AG04450 (cell line): ENCODE data around the gene ARHGAP6. TPM values are rescaled to one million over a fixed set of nuclear protein-coding genes. Genes with fewer than 3 reads are reported as not detected.
A peak's percentile ranks its signal among the peaks of the same experiment; 100 is the strongest.

Source experiments
- CTCF ChIA-PET: fragments of 300-600, 350-600 bp; formaldehyde crosslinking; extraction: SDS; loops from one replicate; lab custom pipeline; 2022; ENCODE audit warnings: antibody characterized with exemption, inconsistent platforms; lab: Charles Lee
- POLR2A ChIA-PET: fragments of 350-600 bp; formaldehyde crosslinking; extraction: SDS; loops from one replicate; lab custom pipeline; 2021; ENCODE audit warnings: antibody characterized with exemption, inconsistent platforms; lab: Yijun Ruan, JAX
- DNase-seq: peaks from one replicate; pipeline ENCODE4 v3.0.0-alpha.2; 2011; ENCODE audit warnings: low read depth, low spot score
- H3K27ac ChIP-seq: one replicate; pipeline ENCODE4 v1.5.1; 2012; ENCODE audit warnings: low read depth, low read length, control low read depth
- H3K27me3 ChIP-seq: one replicate; pipeline ENCODE4 v1.6.0; 2012; ENCODE audit warnings: low read length; ENCODE audit not compliant: control insufficient read depth, insufficient read depth
- H3K4me3 ChIP-seq: 2 replicates; pipeline ENCODE4 v1.5.1; 2011; ENCODE audit warnings: mild to moderate bottlenecking, low read depth, low read length, control low read depth
- H3K9me3 ChIP-seq: 2 replicates; pipeline ENCODE4 v1.5.1; 2012; ENCODE audit warnings: low read length; ENCODE audit not compliant: control insufficient read depth, insufficient read depth
- CTCF ChIP-seq: IDR thresholded peaks from 2 replicates; pipeline ENCODE4 v1.5.1; 2011; ENCODE audit warnings: low read depth, low read length, control low read depth, inconsistent platforms
- polyA plus RNA-seq: library from polyadenylated mRNA; depleted of rRNA; stranded (reverse); fragments of >200 nt; gene quantifications from 2 replicates; pipeline ENCODE4 v1.2.3, GENCODE V29; 2011

The ARHGAP6 gene
- polyA plus RNA-seq, 1 experiment, result 4.0 TPM

- ChIA-PET CTCF (no interaction called here), POLR2A (no interaction called here)
- no peaks in the 10 kb centered on the region for H3K27me3 ChIP-seq
- no peak for TF ChIP-seq CTCF
- H3K9me3 ChIP-seq, result no peaks in the 10 kb centered on the region
- H3K4me3 ChIP-seq, result no peak overlapping the region
- no peak for DNase-seq
- H3K27ac ChIP-seq, result no peak overlapping the region
Measured at GRCh38 chrX:11564546-11564945, 101.2 kb downstream of the ARHGAP6 start.

- Histone ChIP-seq H3K27me3 (no peaks in the 10 kb centered on the region), H3K4me3 (no peak overlapping the region), H3K27ac (no peak overlapping the region), H3K9me3 (no peaks in the 10 kb centered on the region)
- CTCF ChIA-PET, result no interaction called here
- POLR2A ChIA-PET, result no interaction called here
- DNase-seq, result no peak
- no peak for TF ChIP-seq CTCF
Measured at GRCh38 chrX:11562570-11562969, 103.2 kb downstream of the ARHGAP6 start.

GRCh38 chrX:11558972-11559371, 106.7 kb downstream of the ARHGAP6 start:
- H3K27me3 ChIP-seq, result no peaks in the 10 kb centered on the region
- no peak for DNase-seq
- CTCF ChIA-PET, result interaction anchor here (1.2 kb wide), 1 partner anchor 23 kb away, joined by 5 read pairs; no protein-coding TSS in a partner anchor
- H3K27ac ChIP-seq, result no peak overlapping the region
- H3K9me3 ChIP-seq, result no peaks in the 10 kb centered on the region
- H3K4me3 ChIP-seq, result no peak overlapping the region
- TF ChIP-seq CTCF, result peak; percentile 37; the same call in 1 of the 2 replicates
- POLR2A ChIA-PET, result no interaction called here

- ChIA-PET POLR2A (no interaction called here), CTCF (no interaction called here)
- no peak for TF ChIP-seq CTCF
- Histone ChIP-seq H3K4me3 (no peak overlapping the region), H3K9me3 (no peaks in the 10 kb centered on the region), H3K27ac (no peak overlapping the region), H3K27me3 (no peaks in the 10 kb centered on the region)
- no peak for DNase-seq
Measured at GRCh38 chrX:11557120-11557519, 108.6 kb downstream of the ARHGAP6 start.

GRCh38 chrX:11555759-11556158, 110.0 kb downstream of the ARHGAP6 start:
- ChIA-PET POLR2A (no interaction called here), CTCF (no interaction called here)
- no peak for DNase-seq
- Histone ChIP-seq H3K27ac (no peak overlapping the region), H3K27me3 (no peaks in the 10 kb centered on the region), H3K4me3 (no peak overlapping the region), H3K9me3 (no peaks in the 10 kb centered on the region)
- TF ChIP-seq CTCF, result no peak
